CD4-positive, alpha-beta memory T cell (primary cell): Measurements from ENCODE around the gene MAP4K1. TPM values are rescaled to one million over a fixed set of nuclear protein-coding genes. Genes with fewer than 3 reads are reported as not detected.
"Not testable (repeated sequence)": the region's sequence is repeated elsewhere in the genome, so short reads cannot be mapped to it uniquely, and the experiment has no call there.

ENCODE experiments used
- CTCF ChIA-PET: fragments of 350-600 bp; sonication (Branson Sonifier 250); formaldehyde crosslinking; loops from one replicate; lab custom pipeline; 2021; ENCODE audit warnings: inconsistent platforms; ENCODE audit not compliant: partially characterized antibody; lab: Charles Lee
- POLR2A ChIA-PET: fragments of 350-600 bp; sonication (Branson Sonifier 250); formaldehyde crosslinking; loops from one replicate; lab custom pipeline; 2021; ENCODE audit not compliant: partially characterized antibody; lab: Charles Lee
- DNase-seq, 5 donors: peaks; one replicate each; pipeline versions ENCODE4 v3.0.0 to v3.0.0-alpha.2; 2020 to 2022; ENCODE audit warnings: mixed read lengths in 1 of 5
- H3K27ac ChIP-seq: one replicate; pipeline ENCODE4 v1.7.0; 2013; ENCODE audit warnings: low read depth, low read length
- H3K27me3 ChIP-seq: 2 replicates; pipeline ENCODE4 v1.7.0; 2013; ENCODE audit warnings: mild to moderate bottlenecking, low read length, moderate library complexity; ENCODE audit not compliant: insufficient read depth
- H3K36me3 ChIP-seq: 2 replicates; pipeline ENCODE4 v1.7.0; 2013; ENCODE audit warnings: mild to moderate bottlenecking, low read length, moderate library complexity; ENCODE audit not compliant: insufficient read depth
- H3K4me1 ChIP-seq: 2 replicates; pipeline ENCODE4 v1.7.0; 2013; ENCODE audit warnings: mild to moderate bottlenecking, low read length, moderate library complexity; ENCODE audit not compliant: insufficient read depth
- H3K4me3 ChIP-seq, 2 donors: one replicate each; pipeline ENCODE4 v1.7.0; 2013; ENCODE audit warnings: low read length in 2 of 2, mild to moderate bottlenecking in 1 of 2
- H3K9me3 ChIP-seq, 2 donors: one replicate each; pipeline ENCODE4 v1.7.0; 2013; ENCODE audit warnings: low read length in 2 of 2, control low read depth in 1 of 2; ENCODE audit not compliant: control insufficient read depth in 1 of 2
- H3K27ac Mint-ChIP-seq, 7 donors: one replicate each; pipeline ENCODE4 v1.8.0; 2020 to 2021; ENCODE audit warnings: mixed read lengths in 7 of 7, mild to moderate bottlenecking in 6 of 7, inconsistent platforms in 3 of 7, moderate library complexity in 3 of 7
- H3K27me3 Mint-ChIP-seq, 2 donors: one replicate each; pipeline ENCODE4 v1.8.0; 2020 to 2021; ENCODE audit warnings: mixed read lengths in 2 of 2
- H3K36me3 Mint-ChIP-seq, 2 donors: one replicate each; pipeline ENCODE4 v1.8.0; 2020 to 2021; ENCODE audit warnings: mixed read lengths in 2 of 2, inconsistent platforms in 1 of 2, mild to moderate bottlenecking in 1 of 2
- H3K4me1 Mint-ChIP-seq, 4 donors: one replicate each; pipeline ENCODE4 v1.8.0; 2020 to 2021; ENCODE audit warnings: mixed read lengths in 4 of 4, mild to moderate bottlenecking in 1 of 4
- H3K4me3 Mint-ChIP-seq, 8 donors: one replicate each; pipeline ENCODE4 v1.8.0; 2020 to 2021; ENCODE audit warnings: mixed read lengths in 8 of 8, mild to moderate bottlenecking in 7 of 8, moderate library complexity in 6 of 8, inconsistent platforms in 3 of 8
- H3K9me3 Mint-ChIP-seq, 8 donors: one replicate each; pipeline ENCODE4 v1.8.0; 2020 to 2021; ENCODE audit warnings: mixed read lengths in 8 of 8, mild to moderate bottlenecking in 5 of 8, inconsistent platforms in 3 of 8, moderate library complexity in 1 of 8
- intact Hi-C: fragments of 100-400 bp; cut with micrococcal nuclease; formaldehyde crosslinking; loops from one replicate; pipeline ENCODE4 v1.15.1; 2023
- polyA plus RNA-seq, 2 donors: library from polyadenylated mRNA; unstranded; fragments of 300-500 nt; fragmentation: Illumina TruSeq; gene quantifications; one replicate each; pipeline ENCODE4 v1.2.3, GENCODE V29; 2021
- total RNA-seq, 2 experiments: library from RNA; stranded (reverse); gene quantifications; one replicate each; pipeline ENCODE4 v1.2.3, GENCODE V29; 2021

Gene MAP4K1
- total and polyA plus RNA-seq, 4 experiments from 2014 or later = 142 to 361 (median 262) TPM

GRCh38 chr19:38583219-38583984 is 34.4 kb downstream of the MAP4K1 start:
- Histone ChIP-seq H3K27me3 (no peaks in the 10 kb centered on the region), H3K4me1 (peaks cover 14% of the 10 kb centered on the region), H3K36me3 (peaks cover 7% of the 10 kb centered on the region), H3K9me3 (no peaks in the 10 kb centered on the region), H3K27ac (no peak overlapping the region), H3K4me3 (no peak overlapping the region)
- intact Hi-C loops = no loop called here
- Mint-ChIP-seq H3K9me3 (no peaks in the 10 kb centered on the region), H3K27me3 (no peaks in the 10 kb centered on the region), H3K4me3 (no peak overlapping the region), H3K4me1 (peaks cover 12 to 20% (median 16%) of the 10 kb centered on the region in 4 donors), H3K27ac (peak overlapping the region in 3 of 7 donors; percentile 22 to 83 (median 74)), H3K36me3 (peaks cover 11 to 12% of the 10 kb centered on the region in 2 donors)
- CTCF ChIA-PET = no interaction called here
- no peak for DNase-seq
- POLR2A ChIA-PET = no interaction called here

- no peak overlapping the region for H3K27ac ChIP-seq
- CTCF ChIA-PET = no interaction called here
- no peaks in the 10 kb centered on the region for H3K36me3 ChIP-seq
- POLR2A ChIA-PET = interaction anchor here (1.2 kb wide), 1 partner anchor 177 kb away, joined by 3 read pairs; the partner anchor contains the start of gene FAM98C
- peak overlapping the region in 3 of 7 donors; percentile 48 to 60 (median 58) for H3K27ac Mint-ChIP-seq
- H3K4me3 ChIP-seq = no peak overlapping the region
- no peak overlapping the region for H3K4me3 Mint-ChIP-seq
- no peaks in the 10 kb centered on the region for H3K9me3 ChIP-seq
- intact Hi-C loops = no loop called here
- H3K27me3 Mint-ChIP-seq = no peaks in the 10 kb centered on the region
- no peaks in the 10 kb centered on the region for H3K36me3 Mint-ChIP-seq
- DNase-seq = no peak
- H3K4me1 Mint-ChIP-seq = peaks cover 12 to 21% (median 17%) of the 10 kb centered on the region in 4 donors
- no peaks in the 10 kb centered on the region for H3K27me3 ChIP-seq
- H3K4me1 ChIP-seq = peaks cover 14% of the 10 kb centered on the region
- no peaks in the 10 kb centered on the region for H3K9me3 Mint-ChIP-seq
Measured at GRCh38 chr19:38580080-38580479, 37.7 kb downstream of the MAP4K1 start.

- H3K27ac ChIP-seq, H3K9me3 Mint-ChIP-seq, H3K4me3 ChIP-seq, H3K36me3 Mint-ChIP-seq, H3K27me3 ChIP-seq, H3K27me3 Mint-ChIP-seq, H3K9me3 ChIP-seq, H3K4me3 Mint-ChIP-seq, intact Hi-C loops, H3K36me3 ChIP-seq: not testable (repeated sequence)
- ChIA-PET CTCF (interaction anchor here (0.7 to 1.0 kb wide), 2 partner anchors 15 kb away, joined by 3 to 4 read pairs; no protein-coding TSS in a partner anchor), POLR2A (interaction anchor here (0.7 to 1.2 kb wide), 6 partner anchors 9 to 298 kb away, joined by 3 to 5 read pairs (median 3); partner anchors contain the start of gene FAM98C)
- H3K4me1 Mint-ChIP-seq = peaks cover 12 to 21% (median 17%) of the 10 kb centered on the region in 4 donors
- peaks cover 14% of the 10 kb centered on the region for H3K4me1 ChIP-seq
- H3K27ac Mint-ChIP-seq = peak overlapping the region in 2 of 7 donors; percentile 12 to 58
- peak in 4 of 5 donors; percentile 25 to 42 (median 39) for DNase-seq
Measured at GRCh38 chr19:38579304-38579703, 38.4 kb downstream of the MAP4K1 start.

- Mint-ChIP-seq H3K4me1 (peaks cover 8 to 16% (median 12%) of the 10 kb centered on the region in 4 donors), H3K36me3 (no peaks in the 10 kb centered on the region), H3K9me3 (no peaks in the 10 kb centered on the region), H3K27me3 (no peaks in the 10 kb centered on the region), H3K27ac (peak overlapping the region in 1 of 7 donors; percentile 37), H3K4me3 (no peak overlapping the region)
- Histone ChIP-seq H3K4me3 (no peak overlapping the region), H3K4me1 (peaks cover 14% of the 10 kb centered on the region), H3K27ac (no peak overlapping the region), H3K36me3 (no peaks in the 10 kb centered on the region), H3K9me3 (no peaks in the 10 kb centered on the region), H3K27me3 (no peaks in the 10 kb centered on the region)
- ChIA-PET POLR2A (no interaction called here), CTCF (interaction anchor here (0.7 to 1.1 kb wide), 2 partner anchors 40 to 389 kb away, joined by 3 read pairs; partner anchors contain the start of gene MAP4K1)
- no peak for DNase-seq
- intact Hi-C loops = no loop called here
Measured at GRCh38 chr19:38577826-38578225, 39.9 kb downstream of the MAP4K1 start.

- no peak for DNase-seq
- POLR2A ChIA-PET = no interaction called here
- Mint-ChIP-seq H3K9me3 (no peaks in the 10 kb centered on the region), H3K4me3 (no peak overlapping the region), H3K27ac (no peak overlapping the region), H3K36me3 (no peaks in the 10 kb centered on the region), H3K4me1 (peaks cover 0 to 8% (median 0%) of the 10 kb centered on the region in 4 donors), H3K27me3 (no peaks in the 10 kb centered on the region)
- Histone ChIP-seq H3K27ac (no peak overlapping the region), H3K9me3 (no peaks in the 10 kb centered on the region), H3K4me3 (no peak overlapping the region), H3K27me3 (no peaks in the 10 kb centered on the region), H3K36me3 (no peaks in the 10 kb centered on the region), H3K4me1 (no peaks in the 10 kb centered on the region)
- CTCF ChIA-PET = no interaction called here
- intact Hi-C loops = no loop called here
Measured at GRCh38 chr19:38571682-38572081, 46.1 kb downstream of the MAP4K1 start.

- H3K4me3 Mint-ChIP-seq = no peak overlapping the region
- Histone ChIP-seq H3K4me1 (peaks cover 3% of the 10 kb centered on the region), H3K27ac (no peak overlapping the region), H3K9me3 (no peaks in the 10 kb centered on the region), H3K36me3 (no peaks in the 10 kb centered on the region), H3K4me3 (no peak overlapping the region), H3K27me3 (no peaks in the 10 kb centered on the region)
- DNase-seq = no peak
- H3K9me3 Mint-ChIP-seq = no peaks in the 10 kb centered on the region
- H3K4me1 Mint-ChIP-seq = peaks cover 0 to 10% (median 6%) of the 10 kb centered on the region in 4 donors
- intact Hi-C loops = no loop called here
- no peak overlapping the region for H3K27ac Mint-ChIP-seq
- ChIA-PET CTCF (no interaction called here), POLR2A (no interaction called here)
- no peaks in the 10 kb centered on the region for H3K36me3 Mint-ChIP-seq
- no peaks in the 10 kb centered on the region for H3K27me3 Mint-ChIP-seq
Measured at GRCh38 chr19:38569368-38569983, 48.3 kb downstream of the MAP4K1 start.

- intact Hi-C loops = no loop called here
- Histone ChIP-seq H3K4me3 (no peak overlapping the region), H3K27ac (no peak overlapping the region), H3K9me3 (no peaks in the 10 kb centered on the region), H3K4me1 (peaks cover 8% of the 10 kb centered on the region), H3K36me3 (no peaks in the 10 kb centered on the region), H3K27me3 (no peaks in the 10 kb centered on the region)
- Mint-ChIP-seq H3K9me3 (no peaks in the 10 kb centered on the region), H3K36me3 (no peaks in the 10 kb centered on the region), H3K27me3 (no peaks in the 10 kb centered on the region), H3K27ac (peak overlapping the region in 1 of 7 donors; percentile 48), H3K4me1 (peaks cover 10 to 30% (median 20%) of the 10 kb centered on the region in 4 donors), H3K4me3 (peak overlapping the region; percentile 61 to 83 (median 76))
- ChIA-PET CTCF (no interaction called here), POLR2A (no interaction called here)
- no peak for DNase-seq
Measured at GRCh38 chr19:38565691-38566105, 52.1 kb downstream of the MAP4K1 start.
